ENCODE measurements around the gene GADL1. TPM values are rescaled to one million over a fixed set of nuclear protein-coding genes. Genes with fewer than 3 reads are reported as not detected.

GADL1 gene
- total RNA-seq, 1 experiment from 2014 or later, result not detected

- ATAC-seq, result no peak
- CTCF ChIA-PET, result no interaction called here
These were observed 164.9 kb downstream of the GADL1 start for GRCh38 chr3:30729512-30729911.

More at GRCh38 chr3:30729512-30729911, 164.9 kb downstream of the GADL1 start:
- Histone ChIP-seq H3K9ac (ENCODE audit: low read length) (no peak overlapping the region), H3K27ac (ENCODE audit: low read depth, low read length) (no peak overlapping the region), H4K20me1 (ENCODE audit: insufficient read depth) (no peaks in the 10 kb centered on the region), H2AFZ (ENCODE audit: low read depth, low read length, poor library complexity, severe bottlenecking) (no peak overlapping the region), H3K27me3 (ENCODE audit: insufficient read depth, low read length) (no peaks in the 10 kb centered on the region), H3K79me2 (ENCODE audit: insufficient read depth, low read length) (no peaks in the 10 kb centered on the region), H3K9me2 (ENCODE audit: insufficient read depth) (no peaks in the 10 kb centered on the region), H3K36me3 (ENCODE audit: control insufficient read depth in 1 of 2, insufficient read depth in 2 of 2, low read length in 2 of 2) (no peaks in the 10 kb centered on the region), H3K9me3 (ENCODE audit: control insufficient read depth in 1 of 2, insufficient read depth in 1 of 2, low read depth in 1 of 2, low read length in 2 of 2) (no peaks in the 10 kb centered on the region), H3K4me1 (ENCODE audit: control insufficient read depth in 1 of 2, insufficient read depth in 2 of 2, low read length in 2 of 2) (no peaks in the 10 kb centered on the region), H3K4me3 (replicated peaks in 1 of 2; ENCODE audit: low read depth in 1 of 2, low read length in 2 of 2) (no peak overlapping the region), H3K4me2 (ENCODE audit: low read length) (no peak overlapping the region)
- RAD21 ChIA-PET (ENCODE audit: low non-redundant PET in 1 of 2, low total read pairs in 2 of 2, uncharacterized antibody in 2 of 2, unreplicated experiment in 2 of 2), result no interaction called here
- POLR2A ChIA-PET, result no interaction called here
- TF ChIP-seq, protein P1, sequence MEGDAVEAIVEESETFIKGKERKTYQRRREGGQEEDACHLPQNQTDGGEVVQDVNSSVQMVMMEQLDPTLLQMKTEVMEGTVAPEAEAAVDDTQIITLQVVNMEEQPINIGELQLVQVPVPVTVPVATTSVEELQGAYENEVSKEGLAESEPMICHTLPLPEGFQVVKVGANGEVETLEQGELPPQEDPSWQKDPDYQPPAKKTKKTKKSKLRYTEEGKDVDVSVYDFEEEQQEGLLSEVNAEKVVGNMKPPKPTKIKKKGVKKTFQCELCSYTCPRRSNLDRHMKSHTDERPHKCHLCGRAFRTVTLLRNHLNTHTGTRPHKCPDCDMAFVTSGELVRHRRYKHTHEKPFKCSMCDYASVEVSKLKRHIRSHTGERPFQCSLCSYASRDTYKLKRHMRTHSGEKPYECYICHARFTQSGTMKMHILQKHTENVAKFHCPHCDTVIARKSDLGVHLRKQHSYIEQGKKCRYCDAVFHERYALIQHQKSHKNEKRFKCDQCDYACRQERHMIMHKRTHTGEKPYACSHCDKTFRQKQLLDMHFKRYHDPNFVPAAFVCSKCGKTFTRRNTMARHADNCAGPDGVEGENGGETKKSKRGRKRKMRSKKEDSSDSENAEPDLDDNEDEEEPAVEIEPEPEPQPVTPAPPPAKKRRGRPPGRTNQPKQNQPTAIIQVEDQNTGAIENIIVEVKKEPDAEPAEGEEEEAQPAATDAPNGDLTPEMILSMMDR (IDR thresholded peaks at IDR 0.05 in 2 of 3, conservative IDR thresholded peaks at IDR 0.05 in 1 of 3; ENCODE audit: borderline replicate concordance in 1 of 3, insufficient read depth in 1 of 3, low read depth in 2 of 3, low read length in 2 of 3), result no peak
- TF ChIP-seq CEBPB (IDR thresholded peaks at IDR 0.05; ENCODE audit: low read depth) (no peak), POLR2AphosphoS5 (IDR thresholded peaks at IDR 0.05; ENCODE audit: low read depth, low read length) (no peak), JUND (IDR thresholded peaks at IDR 0.05) (no peak), FOSL1 (IDR thresholded peaks at IDR 0.05; ENCODE audit: low read depth) (no peak), MAX (IDR thresholded peaks at IDR 0.05) (no peak), CBX3 (IDR thresholded peaks at IDR 0.05; ENCODE audit: low read depth) (no peak), EZH2phosphoT487 (IDR thresholded peaks at IDR 0.05; ENCODE audit: borderline replicate concordance) (no peak), ZBTB33 (IDR thresholded peaks at IDR 0.05; ENCODE audit: extremely low read depth, insufficient replicate concordance, low read length) (no peak), ZNF274 (IDR thresholded peaks at IDR 0.05; ENCODE audit: low read depth, low read length) (no peak), ZFX (IDR thresholded peaks at IDR 0.05) (no peak), POLR2A (IDR thresholded peaks at IDR 0.05; ENCODE audit: borderline replicate concordance, extremely low read depth, insufficient read depth, insufficient read length) (no peak), SRF (IDR thresholded peaks at IDR 0.05; ENCODE audit: low read depth) (no peak), SP1 (IDR thresholded peaks at IDR 0.05; ENCODE audit: low read depth) (no peak), YY1 (IDR thresholded peaks at IDR 0.05; ENCODE audit: extremely low read depth, insufficient replicate concordance, low read depth, low read length) (no peak), RAD21 (IDR thresholded peaks at IDR 0.05; ENCODE audit: low read depth) (no peak)
- TF ChIP-seq, protein P2, sequence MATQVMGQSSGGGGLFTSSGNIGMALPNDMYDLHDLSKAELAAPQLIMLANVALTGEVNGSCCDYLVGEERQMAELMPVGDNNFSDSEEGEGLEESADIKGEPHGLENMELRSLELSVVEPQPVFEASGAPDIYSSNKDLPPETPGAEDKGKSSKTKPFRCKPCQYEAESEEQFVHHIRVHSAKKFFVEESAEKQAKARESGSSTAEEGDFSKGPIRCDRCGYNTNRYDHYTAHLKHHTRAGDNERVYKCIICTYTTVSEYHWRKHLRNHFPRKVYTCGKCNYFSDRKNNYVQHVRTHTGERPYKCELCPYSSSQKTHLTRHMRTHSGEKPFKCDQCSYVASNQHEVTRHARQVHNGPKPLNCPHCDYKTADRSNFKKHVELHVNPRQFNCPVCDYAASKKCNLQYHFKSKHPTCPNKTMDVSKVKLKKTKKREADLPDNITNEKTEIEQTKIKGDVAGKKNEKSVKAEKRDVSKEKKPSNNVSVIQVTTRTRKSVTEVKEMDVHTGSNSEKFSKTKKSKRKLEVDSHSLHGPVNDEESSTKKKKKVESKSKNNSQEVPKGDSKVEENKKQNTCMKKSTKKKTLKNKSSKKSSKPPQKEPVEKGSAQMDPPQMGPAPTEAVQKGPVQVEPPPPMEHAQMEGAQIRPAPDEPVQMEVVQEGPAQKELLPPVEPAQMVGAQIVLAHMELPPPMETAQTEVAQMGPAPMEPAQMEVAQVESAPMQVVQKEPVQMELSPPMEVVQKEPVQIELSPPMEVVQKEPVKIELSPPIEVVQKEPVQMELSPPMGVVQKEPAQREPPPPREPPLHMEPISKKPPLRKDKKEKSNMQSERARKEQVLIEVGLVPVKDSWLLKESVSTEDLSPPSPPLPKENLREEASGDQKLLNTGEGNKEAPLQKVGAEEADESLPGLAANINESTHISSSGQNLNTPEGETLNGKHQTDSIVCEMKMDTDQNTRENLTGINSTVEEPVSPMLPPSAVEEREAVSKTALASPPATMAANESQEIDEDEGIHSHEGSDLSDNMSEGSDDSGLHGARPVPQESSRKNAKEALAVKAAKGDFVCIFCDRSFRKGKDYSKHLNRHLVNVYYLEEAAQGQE (IDR thresholded peaks at IDR 0.05; ENCODE audit: low read depth), result no peak
- intact Hi-C loops (cut with micrococcal nuclease), result no loop called here
- DNase-seq (ENCODE audit: low read depth, low spot score), result no peak
- no TSS peak for BruUV-seq (replicated peaks)
